NCI-H226 (cell line): ENCODE data around the gene RIN3.

Source experiments
- DNase-seq: peaks from one replicate; pipeline ENCODE4 v3.0.0-alpha.2; 2015

Gene RIN3

GRCh38 chr14:92513204-92513965 lies at the start of gene RIN3:
TSS of gene RIN3 (plus strand) at chr14:92513781. CDS start at chr14:92513933, 152 bp downstream.
- DNase-seq, result peak; percentile 93

DNA sequence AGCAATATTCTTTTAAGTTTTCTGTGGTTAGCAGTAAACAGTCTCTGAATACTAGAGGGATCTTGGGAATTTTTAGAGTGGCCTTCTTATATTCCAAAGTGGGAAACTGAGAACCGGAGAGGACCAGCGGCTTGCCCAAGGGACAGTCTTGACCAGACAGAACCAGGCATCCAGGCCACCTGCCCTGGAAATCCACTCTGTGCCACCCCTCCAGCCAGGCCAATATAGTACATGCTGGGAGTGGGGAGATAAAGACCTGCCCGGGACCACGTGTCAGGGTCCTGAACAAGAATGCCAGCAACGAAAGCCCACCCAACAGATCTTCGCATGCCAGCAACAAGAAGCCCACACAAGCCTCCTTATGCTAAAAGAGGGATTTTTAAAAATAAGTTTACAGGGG lies 49.4 kb upstream of the RIN3 start:
- no peak for DNase-seq

DNA sequence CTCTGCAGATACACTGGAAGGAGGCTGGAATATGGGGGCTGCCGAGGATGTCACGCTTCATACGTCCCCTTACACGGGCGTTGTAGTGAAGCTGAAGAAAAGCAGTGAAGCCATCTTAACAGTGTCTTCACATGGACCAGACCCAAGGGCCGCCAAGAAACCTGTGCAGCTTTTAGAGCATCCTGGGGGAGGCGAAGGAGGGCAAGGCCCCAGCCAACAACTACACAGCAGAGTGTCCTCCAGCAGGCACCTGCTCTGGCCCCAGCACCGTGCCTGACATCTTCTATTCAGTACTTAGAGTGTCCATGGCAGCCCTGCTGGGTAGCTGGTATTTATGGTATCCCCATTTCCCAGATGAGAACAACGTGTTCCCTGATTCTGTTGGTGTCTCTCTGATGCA lies 48.9 kb upstream of the RIN3 start:
- no peak for DNase-seq

DNA sequence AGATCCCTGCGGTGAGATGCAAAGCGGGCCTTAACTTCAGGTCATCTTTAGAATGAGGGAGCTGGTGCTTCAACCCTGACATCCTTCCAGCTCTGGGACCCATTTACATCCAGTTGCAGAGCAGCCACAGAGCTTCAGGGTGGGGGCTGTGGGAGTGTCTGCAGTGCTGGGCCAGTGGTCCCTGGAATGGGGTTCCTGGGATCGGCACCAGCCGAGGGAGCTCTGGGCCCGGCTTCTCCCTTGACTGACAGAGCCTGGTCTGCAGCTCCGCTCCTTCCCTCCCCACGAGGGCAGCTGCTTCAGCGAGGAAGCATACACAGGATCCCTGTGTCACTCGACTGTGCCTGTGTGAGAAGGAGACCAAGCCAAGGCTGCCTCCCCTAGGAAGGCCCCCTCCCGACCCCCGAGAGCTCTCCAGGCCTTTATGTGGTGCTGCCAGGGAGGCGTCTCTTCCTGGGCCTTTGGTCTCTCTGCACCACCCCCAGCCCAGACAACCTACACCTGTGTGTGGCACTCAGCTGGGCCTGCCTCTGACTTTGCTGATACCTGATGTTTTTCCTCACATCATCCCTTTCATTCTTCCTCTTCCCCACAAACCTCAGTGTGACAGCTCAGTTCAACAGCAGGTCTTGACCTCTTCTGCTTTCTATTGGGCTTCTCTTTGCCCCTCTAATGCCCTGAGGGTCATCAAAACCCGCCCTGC lies 48.1 kb upstream of the RIN3 start:
- DNase-seq, result no peak

DNA sequence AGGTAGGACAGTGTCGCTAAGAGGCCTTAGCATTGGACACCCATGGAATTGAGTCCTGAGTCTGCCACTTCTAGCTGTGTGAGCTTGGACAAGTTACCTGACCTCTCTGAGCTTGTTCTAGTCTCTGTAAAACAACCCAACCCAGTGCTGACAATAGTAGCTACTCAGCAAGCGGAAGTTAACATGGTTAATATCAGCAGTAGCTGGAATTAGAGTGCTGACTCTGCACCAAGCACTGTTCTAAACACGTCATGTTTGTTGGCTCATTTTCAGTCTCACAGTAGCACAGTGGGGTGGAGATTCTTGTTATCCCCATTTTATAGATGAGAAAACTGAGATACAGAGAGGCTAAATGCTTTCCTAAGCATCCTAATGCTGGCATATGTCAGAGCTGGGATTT lies 47.5 kb upstream of the RIN3 start:
- DNase-seq, result no peak

GRCh38 chr14:92469515-92469914 lies 44.1 kb upstream of the RIN3 start:
- no peak for DNase-seq

DNA sequence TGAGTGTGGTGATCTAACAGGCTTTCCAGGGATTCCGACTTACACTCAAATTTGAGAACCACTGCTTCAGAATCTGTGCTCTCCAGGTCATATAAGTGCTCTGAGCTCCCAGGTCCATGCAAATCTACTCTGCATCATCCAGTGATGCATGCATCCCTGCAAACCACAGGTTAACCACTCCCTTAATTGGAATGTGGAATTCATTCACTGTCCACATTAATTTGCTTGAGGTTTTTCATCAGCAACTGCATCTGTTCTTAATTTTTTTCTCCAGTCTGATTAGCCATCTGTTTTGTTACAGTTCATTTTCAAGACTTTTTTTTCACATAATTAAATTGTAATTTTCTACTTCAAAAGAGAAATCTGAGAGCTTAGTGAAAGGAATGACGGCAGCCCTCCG lies 43.4 kb upstream of the RIN3 start:
- peak; percentile 45 for DNase-seq

GRCh38 chr14:92470811-92471210 lies 42.8 kb upstream of the RIN3 start:
- no peak for DNase-seq

- peak; percentile 90 for DNase-seq
Measured at GRCh38 chr14:92471919-92472318, 41.7 kb upstream of the RIN3 start.

- DNase-seq, result no peak
Measured at GRCh38 chr14:92472860-92473259, 40.7 kb upstream of the RIN3 start.

DNA sequence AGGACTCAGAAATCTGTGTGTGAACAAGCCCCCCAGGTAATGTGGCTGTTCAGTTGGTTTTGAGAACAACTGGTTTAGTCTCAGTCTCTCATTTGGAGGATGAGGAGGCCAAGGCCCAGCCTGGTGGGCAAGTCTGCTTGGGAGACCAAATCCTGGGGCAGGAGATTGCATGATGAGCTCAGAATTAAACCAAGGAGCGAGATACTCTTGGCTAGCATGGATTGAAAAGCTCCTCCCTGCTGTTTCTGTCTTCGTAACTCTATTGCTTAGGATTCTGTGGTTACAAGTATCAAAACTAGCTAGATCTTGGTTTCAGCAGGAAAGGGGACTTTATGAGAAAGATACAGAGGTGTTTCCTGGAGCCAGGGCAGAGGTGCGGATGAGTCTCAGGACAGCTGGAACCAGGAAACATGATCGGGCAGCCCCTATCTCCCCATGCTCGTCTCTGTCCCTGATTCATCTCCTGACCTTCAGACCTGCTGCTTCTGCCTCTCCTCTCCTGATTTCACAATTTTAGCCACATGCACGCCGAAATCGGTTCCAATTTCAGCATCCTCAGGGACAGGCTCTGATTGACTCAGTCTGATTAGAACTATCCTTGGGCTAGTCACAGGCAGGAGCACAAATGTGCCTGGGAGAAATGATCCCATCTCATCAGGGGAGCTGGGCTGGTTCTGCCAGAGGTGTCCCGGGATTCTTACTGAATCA lies 40.2 kb upstream of the RIN3 start:
- no peak for DNase-seq

- no peak for DNase-seq
Measured at GRCh38 chr14:92473969-92474535, 39.5 kb upstream of the RIN3 start.

GRCh38 chr14:92475037-92475436 lies 38.5 kb upstream of the RIN3 start:
- no peak for DNase-seq

- DNase-seq, result no peak
Measured at GRCh38 chr14:92475451-92476187, 38.0 kb upstream of the RIN3 start.

- no peak for DNase-seq
Measured at GRCh38 chr14:92480856-92481255, 32.7 kb upstream of the RIN3 start.

GRCh38 chr14:92481386-92481785 lies 32.2 kb upstream of the RIN3 start:
- DNase-seq, result no peak

DNA sequence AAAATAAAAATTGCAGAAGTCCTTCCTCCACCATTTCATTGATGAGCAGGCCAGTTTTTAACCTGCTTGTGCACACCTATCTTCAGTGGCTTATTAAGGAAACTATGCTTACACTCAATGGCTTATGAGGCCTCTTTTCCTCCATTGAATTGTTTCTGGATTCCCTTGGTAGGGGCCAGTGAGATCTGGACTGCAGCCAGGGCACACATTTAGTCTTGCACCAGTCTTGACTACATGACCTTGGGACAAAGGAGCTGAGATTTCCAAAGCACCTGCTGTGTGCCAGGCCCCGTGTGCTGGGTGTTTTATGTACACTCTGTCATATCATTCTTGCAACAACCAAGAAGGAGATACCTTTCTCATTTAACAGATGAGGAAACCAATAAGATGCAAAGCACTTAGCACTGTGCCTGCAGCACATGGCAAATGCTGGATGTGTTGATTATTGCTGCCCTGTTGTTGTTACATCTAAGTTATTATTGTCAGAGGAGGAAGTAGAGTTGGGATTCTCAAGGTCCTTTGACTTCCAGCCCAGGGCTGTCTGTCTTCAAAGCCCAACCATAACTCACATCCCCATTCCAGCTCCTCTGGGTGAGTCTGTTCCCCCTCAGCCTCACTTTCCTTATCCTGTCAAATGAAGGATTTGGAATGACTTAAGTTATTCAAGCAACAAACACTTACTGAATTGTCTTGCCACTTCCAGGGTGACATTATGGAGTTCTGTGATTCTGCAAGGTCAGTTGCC lies 31.6 kb upstream of the RIN3 start:
- DNase-seq, result no peak

DNA sequence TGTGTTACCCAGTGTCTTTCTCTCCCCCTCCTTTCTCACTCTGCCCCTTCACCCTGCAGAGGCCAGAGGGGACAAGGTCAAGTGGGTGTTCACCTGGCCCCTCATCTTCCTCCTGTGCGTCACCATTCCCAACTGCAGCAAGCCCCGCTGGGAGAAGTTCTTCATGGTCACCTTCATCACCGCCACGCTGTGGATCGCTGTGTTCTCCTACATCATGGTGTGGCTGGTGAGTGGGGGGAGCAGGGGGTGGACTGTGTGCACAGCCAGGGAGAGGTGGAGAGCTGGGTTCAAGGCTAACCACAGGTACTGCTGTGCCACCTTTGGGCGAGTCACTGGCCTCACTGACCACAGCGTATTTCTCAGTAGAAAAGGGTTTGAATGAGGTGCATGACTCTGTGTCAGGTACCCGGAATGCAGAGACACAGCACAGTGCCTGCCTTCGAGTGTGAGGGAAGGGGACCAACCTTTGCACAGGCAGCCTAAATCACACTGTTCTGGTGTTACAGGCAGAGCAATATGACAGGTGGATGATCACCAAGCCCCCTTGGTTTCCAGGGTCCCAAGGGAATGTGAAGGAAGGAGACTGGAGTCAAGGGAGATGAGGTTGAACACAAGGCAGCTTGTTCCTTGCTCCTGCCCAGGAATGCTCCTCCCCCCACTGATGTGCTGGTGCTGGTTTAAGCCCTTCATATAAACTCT lies 30.8 kb upstream of the RIN3 start:
- no peak for DNase-seq

DNA sequence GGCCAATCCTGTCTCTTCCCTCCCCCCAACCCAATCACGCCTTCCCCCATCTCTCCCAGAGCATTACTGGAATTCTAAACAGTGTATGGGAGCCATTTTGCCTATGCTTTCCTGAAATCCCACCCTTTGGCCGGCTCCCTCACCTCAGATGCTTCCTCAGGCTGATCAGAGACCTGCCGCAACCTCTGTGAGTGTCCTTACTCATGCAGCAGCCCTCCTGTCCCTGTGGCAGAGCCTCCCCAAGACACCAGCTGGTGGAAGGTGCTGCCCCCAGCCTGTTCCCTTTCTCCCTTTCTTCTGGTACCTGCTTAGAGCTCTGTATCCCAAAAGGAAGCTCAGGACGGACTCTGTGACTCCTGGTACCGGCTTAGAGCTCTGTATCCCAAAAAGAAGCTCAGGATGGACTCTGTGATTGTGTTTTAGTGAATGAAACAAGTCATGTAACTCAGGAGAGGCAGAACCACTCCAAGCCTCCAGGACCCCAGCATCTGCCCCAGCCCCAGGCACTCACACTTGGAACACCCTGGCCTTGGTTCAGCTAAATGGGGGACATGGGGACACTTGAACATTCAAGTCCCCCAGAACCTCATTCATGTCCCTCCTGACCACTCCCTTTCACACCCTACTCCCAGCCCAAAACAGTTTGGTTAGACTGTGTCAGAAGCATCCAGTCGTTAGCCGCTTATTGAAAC lies 29.3 kb upstream of the RIN3 start:
- DNase-seq, result no peak

GRCh38 chr14:92486881-92487280 lies 26.7 kb upstream of the RIN3 start:
- no peak for DNase-seq
